Nephron progenitor cell (in vitro differentiated cells): ENCODE measurements around the gene RIMBP2.

Experiments used
- DNase-seq: peaks from one replicate; pipeline ENCODE4 v3.0.0; 2021
- H3K27ac Mint-ChIP-seq: 2 replicates; pipeline ENCODE4 v1.8.0; 2021; ENCODE audit warnings: mild to moderate bottlenecking, moderate library complexity, mixed read lengths
- H3K27me3 Mint-ChIP-seq: 2 replicates; pipeline ENCODE4 v1.8.0; 2021; ENCODE audit warnings: mild to moderate bottlenecking, low read depth, mixed read lengths; ENCODE audit not compliant: poor library complexity
- H3K36me3 Mint-ChIP-seq: 2 replicates; pipeline ENCODE4 v1.8.0; 2021; ENCODE audit warnings: low read depth, mixed read lengths
- H3K4me1 Mint-ChIP-seq: 2 replicates; pipeline ENCODE4 v1.8.0; 2021; ENCODE audit warnings: mixed read lengths
- H3K4me3 Mint-ChIP-seq: 2 replicates; pipeline ENCODE4 v1.8.0; 2021; ENCODE audit warnings: mild to moderate bottlenecking, moderate library complexity, mixed read lengths
- H3K9me3 Mint-ChIP-seq: 2 replicates; pipeline ENCODE4 v1.8.0; 2021; ENCODE audit warnings: mild to moderate bottlenecking, moderate library complexity, mixed read lengths
- TF ChIP-seq, protein P1 (sequence below): fragments of 200-600 bp; sonication (generic); IDR thresholded peaks from 2 replicates; pipeline ENCODE4 v1.5.0; 2021; ENCODE audit warnings: antibody characterized with exemption

RIMBP2 gene

DNA sequence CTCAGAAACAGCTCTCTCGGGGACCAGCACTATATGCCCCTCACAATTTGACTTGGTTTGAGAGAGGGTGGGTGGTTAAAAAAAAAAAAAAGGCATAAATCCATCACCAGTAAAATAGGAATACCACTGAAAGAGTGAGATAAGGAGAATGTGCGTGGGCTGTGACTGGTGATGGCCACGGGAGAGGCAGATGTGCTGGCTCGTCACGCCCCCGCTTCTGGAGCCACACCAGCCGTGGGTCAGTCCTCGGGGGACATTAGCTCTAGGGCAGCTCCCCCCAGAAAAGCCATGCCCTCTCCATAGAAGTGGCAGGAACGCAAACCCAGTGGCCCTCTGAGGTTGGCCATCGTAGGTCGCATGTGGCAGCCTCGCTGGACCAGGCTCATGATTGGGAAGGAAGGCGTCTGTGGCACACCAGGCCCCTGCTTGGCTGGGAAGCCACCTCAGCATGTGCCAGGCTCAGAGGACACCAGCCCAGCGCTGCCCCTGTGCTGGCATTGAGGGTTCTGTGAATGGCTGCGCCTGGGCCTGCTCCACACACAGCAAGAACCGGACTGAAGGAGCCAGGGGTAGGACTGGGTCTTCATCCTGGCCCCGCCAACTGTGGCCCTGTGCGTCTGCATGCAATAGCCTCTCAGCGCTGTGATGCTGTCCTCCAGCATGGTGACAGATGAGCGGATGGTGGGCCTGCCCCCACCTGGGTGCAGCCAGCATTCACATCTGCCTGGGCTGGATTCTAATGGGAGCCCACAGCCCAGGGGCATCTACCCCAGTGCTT, 267.9 kb downstream of the RIMBP2 start:
- Mint-ChIP-seq H3K9me3 (no peaks in the 10 kb centered on the region), H3K4me1 (no peaks in the 10 kb centered on the region), H3K27ac (no peak overlapping the region), H3K4me3 (no peak overlapping the region), H3K36me3 (no peaks in the 10 kb centered on the region), H3K27me3 (peaks cover 14% of the 10 kb centered on the region)
- DNase-seq, result no peak
- TF ChIP-seq, protein P1, sequence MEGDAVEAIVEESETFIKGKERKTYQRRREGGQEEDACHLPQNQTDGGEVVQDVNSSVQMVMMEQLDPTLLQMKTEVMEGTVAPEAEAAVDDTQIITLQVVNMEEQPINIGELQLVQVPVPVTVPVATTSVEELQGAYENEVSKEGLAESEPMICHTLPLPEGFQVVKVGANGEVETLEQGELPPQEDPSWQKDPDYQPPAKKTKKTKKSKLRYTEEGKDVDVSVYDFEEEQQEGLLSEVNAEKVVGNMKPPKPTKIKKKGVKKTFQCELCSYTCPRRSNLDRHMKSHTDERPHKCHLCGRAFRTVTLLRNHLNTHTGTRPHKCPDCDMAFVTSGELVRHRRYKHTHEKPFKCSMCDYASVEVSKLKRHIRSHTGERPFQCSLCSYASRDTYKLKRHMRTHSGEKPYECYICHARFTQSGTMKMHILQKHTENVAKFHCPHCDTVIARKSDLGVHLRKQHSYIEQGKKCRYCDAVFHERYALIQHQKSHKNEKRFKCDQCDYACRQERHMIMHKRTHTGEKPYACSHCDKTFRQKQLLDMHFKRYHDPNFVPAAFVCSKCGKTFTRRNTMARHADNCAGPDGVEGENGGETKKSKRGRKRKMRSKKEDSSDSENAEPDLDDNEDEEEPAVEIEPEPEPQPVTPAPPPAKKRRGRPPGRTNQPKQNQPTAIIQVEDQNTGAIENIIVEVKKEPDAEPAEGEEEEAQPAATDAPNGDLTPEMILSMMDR, result no peak

- peaks cover 10% of the 10 kb centered on the region for H3K27me3 Mint-ChIP-seq
- no peak overlapping the region for H3K4me3 Mint-ChIP-seq
- H3K36me3 Mint-ChIP-seq, result no peaks in the 10 kb centered on the region
- DNase-seq, result no peak
- H3K9me3 Mint-ChIP-seq, result no peaks in the 10 kb centered on the region
- H3K27ac Mint-ChIP-seq, result no peak overlapping the region
- TF ChIP-seq, protein P1, result no peak
- no peaks in the 10 kb centered on the region for H3K4me1 Mint-ChIP-seq
Observed at GRCh38 chr12:130447655-130447965, 268.5 kb downstream of the RIMBP2 start.

GRCh38 chr12:130446846-130447654, 269.0 kb downstream of the RIMBP2 start:
- Mint-ChIP-seq H3K4me3 (no peak overlapping the region), H3K9me3 (no peaks in the 10 kb centered on the region), H3K4me1 (no peaks in the 10 kb centered on the region), H3K36me3 (no peaks in the 10 kb centered on the region), H3K27me3 (peaks cover 10% of the 10 kb centered on the region), H3K27ac (peak overlapping the region; percentile 32)
- DNase-seq, result no peak
- TF ChIP-seq, protein P1, result no peak

DNA sequence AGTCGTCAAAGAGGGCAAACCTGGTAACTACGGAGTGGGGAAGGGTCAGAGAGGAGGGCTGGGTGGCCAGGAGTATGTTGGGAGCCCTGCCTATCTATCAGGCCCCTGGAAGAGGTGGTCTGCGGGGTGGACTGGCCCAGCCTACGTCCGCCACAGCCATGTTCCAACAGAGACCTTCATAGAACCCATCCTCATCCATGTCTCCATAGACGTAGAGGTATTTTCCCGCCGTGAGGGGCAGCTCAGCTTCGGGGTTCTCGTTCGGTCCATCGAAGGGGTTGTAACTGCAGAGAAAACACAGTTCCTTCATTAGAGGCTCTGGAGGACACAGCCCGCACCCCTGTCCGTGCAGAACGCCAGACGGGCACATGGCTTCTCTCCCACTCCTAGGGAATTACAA, 271.1 kb downstream of the RIMBP2 start:
- no peaks in the 10 kb centered on the region for H3K36me3 Mint-ChIP-seq
- no peak overlapping the region for H3K27ac Mint-ChIP-seq
- H3K9me3 Mint-ChIP-seq, result peaks cover 6% of the 10 kb centered on the region
- H3K27me3 Mint-ChIP-seq, result peaks cover 8% of the 10 kb centered on the region
- DNase-seq, result no peak
- no peaks in the 10 kb centered on the region for H3K4me1 Mint-ChIP-seq
- no peak overlapping the region for H3K4me3 Mint-ChIP-seq
- TF ChIP-seq, protein P1, result no peak

GRCh38 chr12:130444061-130444460, 272.0 kb downstream of the RIMBP2 start:
- TF ChIP-seq, protein P1, result no peak
- Mint-ChIP-seq H3K27me3 (peaks cover 8% of the 10 kb centered on the region), H3K4me1 (no peaks in the 10 kb centered on the region), H3K9me3 (peaks cover 12% of the 10 kb centered on the region), H3K4me3 (no peak overlapping the region), H3K36me3 (peaks cover 3% of the 10 kb centered on the region), H3K27ac (no peak overlapping the region)
- no peak for DNase-seq
